GM23338 (cell line): ENCODE results near the gene OR2F2. TPM values are rescaled to one million over a fixed set of nuclear protein-coding genes. Genes with fewer than 3 reads are reported as not detected.

ENCODE experiments used
- ATAC-seq: fragments of 200-7000 bp; cut with Tn5 transposase; 3 replicates; pipeline ENCODE4 v1.9.1; 2020
- DNase-seq: peaks from one replicate; pipeline ENCODE4 v3.0.0-alpha.2; 2015; ENCODE audit warnings: low spot score
- H2AFZ ChIP-seq: fragments of 200-600 bp; sonication (generic); 2 replicates; pipeline ENCODE4 v1.8.0; 2016; ENCODE audit warnings: antibody characterized with exemption, mild to moderate bottlenecking, moderate library complexity
- H3F3A ChIP-seq: fragments of 200-600 bp; sonication (generic); replicated peaks from 2 replicates; pipeline ENCODE4 v1.8.0; 2017; ENCODE audit warnings: antibody characterized with exemption, mixed run types, low read depth
- H3K27ac ChIP-seq: fragments of 200-600 bp; sonication (generic); 2 replicates; pipeline ENCODE4 v1.6.1; 2016; ENCODE audit warnings: low read depth
- H3K27me3 ChIP-seq: fragments of 200-600 bp; sonication (generic); 2 replicates; pipeline ENCODE4 v1.8.0; 2016; ENCODE audit warnings: mild to moderate bottlenecking, mixed run types, moderate library complexity; ENCODE audit not compliant: insufficient read depth
- H3K36me3 ChIP-seq: fragments of 200-600 bp; sonication (generic); 2 replicates; pipeline ENCODE4 v1.8.0; 2016; ENCODE audit warnings: mild to moderate bottlenecking; ENCODE audit not compliant: insufficient read depth
- H3K4me1 ChIP-seq: fragments of 200-600 bp; sonication (generic); 2 replicates; pipeline ENCODE4 v1.8.0; 2016; ENCODE audit warnings: mild to moderate bottlenecking, moderate library complexity; ENCODE audit not compliant: insufficient read depth
- H3K4me2 ChIP-seq: fragments of 200-600 bp; sonication (generic); 2 replicates; pipeline ENCODE4 v1.7.1; 2017; ENCODE audit warnings: mixed run types
- H3K4me3 ChIP-seq: fragments of 200-600 bp; sonication (generic); 2 replicates; pipeline ENCODE4 v1.6.1; 2016; ENCODE audit warnings: mixed run types
- H3K79me2 ChIP-seq: fragments of 200-600 bp; sonication (generic); replicated peaks from 2 replicates; pipeline ENCODE4 v1.8.0; 2017; ENCODE audit warnings: mild to moderate bottlenecking; ENCODE audit not compliant: insufficient read depth
- H3K9me2 ChIP-seq: fragments of 200-600 bp; sonication (generic); 2 replicates; pipeline ENCODE4 v1.8.0; 2017; ENCODE audit not compliant: insufficient read depth
- H4K20me1 ChIP-seq: fragments of 200-600 bp; sonication (generic); replicated peaks from 2 replicates; pipeline ENCODE4 v1.8.0; 2017; ENCODE audit warnings: mild to moderate bottlenecking; ENCODE audit not compliant: insufficient read depth
- H3K27ac Mint-ChIP-seq: 2 replicates; pipeline ENCODE4 v1.8.0; 2020; ENCODE audit warnings: inconsistent platforms, mild to moderate bottlenecking, moderate library complexity, mixed read lengths
- H3K27me3 Mint-ChIP-seq: 3 replicates; pipeline ENCODE4 v1.8.0; 2022; ENCODE audit warnings: low read depth, mild to moderate bottlenecking, moderate library complexity, mixed read lengths, inconsistent platforms; ENCODE audit not compliant: insufficient read depth, poor library complexity
- H3K36me3 Mint-ChIP-seq: 3 replicates; pipeline ENCODE4 v1.8.0; 2021; ENCODE audit warnings: low read depth, mild to moderate bottlenecking, inconsistent platforms, moderate library complexity, mixed read lengths
- H3K4me1 Mint-ChIP-seq: 3 replicates; pipeline ENCODE4 v1.8.0; 2020; ENCODE audit warnings: mild to moderate bottlenecking, inconsistent platforms, mixed read lengths
- H3K4me3 Mint-ChIP-seq: 3 replicates; pipeline ENCODE4 v1.8.0; 2021; ENCODE audit warnings: moderate library complexity, mild to moderate bottlenecking, inconsistent platforms, mixed read lengths
- H3K9me3 Mint-ChIP-seq: 3 replicates; pipeline ENCODE4 v1.8.0; 2020; ENCODE audit warnings: moderate library complexity, mild to moderate bottlenecking, inconsistent platforms, mixed read lengths
- CREB1 ChIP-seq: fragments of 250-450 bp; sonication (Bioruptor Pico); IDR thresholded peaks from 2 replicates; pipeline ENCODE4 v1.5.0; 2020; ENCODE audit warnings: low read depth, mild to moderate bottlenecking, moderate library complexity
- CTCF ChIP-seq, 2 experiments: fragments of 200-600 bp in 1 of 2; sonication (generic) in 1 of 2; conservative IDR thresholded peaks; 2 replicates each; pipeline versions ENCODE4 v1.5.1 to v1.6.1; 2016 to 2017; ENCODE audit warnings: antibody characterized with exemption in 2 of 2, low read depth in 2 of 2, mild to moderate bottlenecking in 2 of 2, moderate library complexity in 1 of 2
- ETS1 ChIP-seq: IDR thresholded peaks from 2 replicates; pipeline ENCODE4 v1.6.1; 2016; ENCODE audit warnings: antibody characterized with exemption
- EZH2 ChIP-seq: fragments of 200-600 bp; sonication (generic); IDR thresholded peaks from one replicate; pipeline ENCODE4 v1.8.0; 2017; ENCODE audit warnings: antibody characterized with exemption, mild to moderate bottlenecking, low read depth; ENCODE audit not compliant: unreplicated experiment
- EZH2phosphoT487 ChIP-seq: fragments of 200-600 bp; sonication (generic); IDR thresholded peaks from one replicate; pipeline ENCODE4 v1.8.1; 2018; ENCODE audit warnings: antibody characterized with exemption; ENCODE audit not compliant: unreplicated experiment
- JUNB ChIP-seq: IDR thresholded peaks from one replicate; pipeline ENCODE4 v1.6.1; 2016; ENCODE audit warnings: antibody characterized with exemption; ENCODE audit not compliant: unreplicated experiment
- NANOG ChIP-seq: IDR thresholded peaks from 2 replicates; pipeline ENCODE4 v1.6.1; 2016; ENCODE audit warnings: antibody characterized with exemption, borderline replicate concordance
- POLR2AphosphoS5 ChIP-seq: IDR thresholded peaks from 2 replicates; pipeline ENCODE4 v1.6.1; 2016; ENCODE audit warnings: antibody characterized with exemption, low read depth
- REST ChIP-seq: IDR thresholded peaks from one replicate; pipeline ENCODE4 v1.6.1; 2018; ENCODE audit warnings: antibody characterized with exemption; ENCODE audit not compliant: unreplicated experiment
- STAT1 ChIP-seq: IDR thresholded peaks from one replicate; pipeline ENCODE4 v1.6.1; 2016; ENCODE audit warnings: antibody characterized with exemption; ENCODE audit not compliant: unreplicated experiment
- ZNF114 ChIP-seq: fragments of 250-450 bp; sonication (Bioruptor Pico); IDR thresholded peaks from 2 replicates; pipeline ENCODE4 v1.5.0; 2020; ENCODE audit warnings: mild to moderate bottlenecking, moderate library complexity
- ZNF331 ChIP-seq: fragments of 250-450 bp; sonication (Bioruptor Pico); IDR thresholded peaks from 2 replicates; pipeline ENCODE4 v1.5.0; 2020; ENCODE audit warnings: low read depth, mild to moderate bottlenecking, moderate library complexity
- ZNF462 ChIP-seq: fragments of 250-450 bp; sonication (Bioruptor Pico); IDR thresholded peaks from 2 replicates; pipeline ENCODE4 v1.5.0; 2020; ENCODE audit warnings: mild to moderate bottlenecking, moderate library complexity
- polyA plus RNA-seq: library from polyadenylated mRNA; unstranded; fragments of >200 nt; fragmentation: Nextera tagmentation; extraction: Ambion mirVana; gene quantifications from 2 replicates; pipeline ENCODE4 v1.2.1, GENCODE V29; 2016
- total RNA-seq: library from RNA; depleted of rRNA; stranded (reverse); fragments of >200 nt; shearing (Covaris generic); gene quantifications from 2 replicates; pipeline ENCODE4 v1.2.3, GENCODE V29; 2014

OR2F2 gene
- total and polyA plus RNA-seq, 2 experiments from 2014 or later, result not detected

- Histone ChIP-seq H3K27me3 (no peaks in the 10 kb centered on the region), H3K27ac (no peak overlapping the region), H4K20me1 (peaks cover 25% of the 10 kb centered on the region; the same call in 1 of the 2 replicates), H3K4me2 (no peak overlapping the region), H3K79me2 (peaks cover 81% of the 10 kb centered on the region), H3F3A (no peaks in the 10 kb centered on the region), H3K4me3 (no peak overlapping the region), H2AFZ (no peak overlapping the region), H3K9me2 (no peaks in the 10 kb centered on the region), H3K36me3 (no peaks in the 10 kb centered on the region), H3K4me1 (peaks cover 8% of the 10 kb centered on the region)
- ATAC-seq, result no peak
- Mint-ChIP-seq H3K27me3 (no peaks in the 10 kb centered on the region), H3K36me3 (peaks cover 18% of the 10 kb centered on the region), H3K4me1 (peaks cover 10% of the 10 kb centered on the region), H3K4me3 (no peak overlapping the region), H3K9me3 (peaks cover 13% of the 10 kb centered on the region; the same call in 2 of the 3 replicates), H3K27ac (no peak overlapping the region; the same call in 1 of the 2 replicates)
- DNase-seq, result no peak
- TF ChIP-seq POLR2AphosphoS5, result no peak
- TF ChIP-seq EZH2, result no peak
- TF ChIP-seq ZNF331 (CRISPR knock-in tag), result no peak
- TF ChIP-seq REST, result no peak
- no peak for TF ChIP-seq STAT1
- TF ChIP-seq ZNF114 (CRISPR knock-in tag), result no peak
- TF ChIP-seq NANOG, result no peak
- TF ChIP-seq ETS1, result no peak
- TF ChIP-seq JUNB, result no peak
- TF ChIP-seq EZH2phosphoT487, result no peak
- TF ChIP-seq CTCF (conservative IDR thresholded peaks at IDR 0.05; ENCODE audit: low read depth in 2 of 2), result no peak
- TF ChIP-seq CREB1 (CRISPR knock-in tag), result no peak
- TF ChIP-seq ZNF462 (CRISPR knock-in tag), result no peak
These were observed 44.5 kb upstream of the OR2F2 start for GRCh38 chr7:143890558-143890957.
